A549 (cell line): Measurements from ENCODE around the gene AHI1.

ENCODE experiments used
- CTCF ChIP-seq: fragments of >200 bp; sonication (Bioruptor Twin); formaldehyde crosslinking; IDR thresholded peaks from 3 replicates; pipeline ENCODE4 v1.5.1; 2016
- HOXB5 ChIP-seq: fragments of 250-450 bp; sonication (Bioruptor Pico); IDR thresholded peaks from 2 replicates; pipeline ENCODE4 v1.5.0; 2020; ENCODE audit warnings: mild to moderate bottlenecking, moderate library complexity
- JUNB ChIP-seq: fragments of >200 bp; sonication (Bioruptor Twin); formaldehyde crosslinking; IDR thresholded peaks from 2 replicates; pipeline ENCODE4 v1.6.1; 2016
- MYC ChIP-seq: IDR thresholded peaks from 2 replicates; pipeline ENCODE4 v1.6.1; 2012; ENCODE audit warnings: mild to moderate bottlenecking, inconsistent platforms, low read length, improper control_type of control experiment, borderline replicate concordance
- ZNF302 ChIP-seq: fragments of 250-450 bp; sonication (Bioruptor Pico); IDR thresholded peaks from 2 replicates; pipeline ENCODE4 v1.9.0; 2021; ENCODE audit warnings: inconsistent platforms, mild to moderate bottlenecking, moderate library complexity

GRCh38 chr6:135258970-135259369, 238.6 kb downstream of the AHI1 start:
- TF ChIP-seq CTCF (no peak), ZNF302 (no peak), HOXB5 (CRISPR knock-in tag) (no peak), MYC (no peak), JUNB (no peak)
